HCT116 (cell line): ENCODE measurements around the gene STON2.

Experiments
- CEBPB ChIP-seq: IDR thresholded peaks from 2 replicates; pipeline ENCODE4 v1.6.1; 2012; ENCODE audit warnings: low read depth
- CTCF ChIP-seq, 3 experiments: fragments of 200-600 bp in 1 of 3; sonication (generic) in 1 of 3; IDR thresholded peaks in 2 of 3; conservative IDR thresholded peaks in 1 of 3; 2 replicates each; pipeline ENCODE4 v1.5.1; 2012 to 2017; ENCODE audit warnings: low read depth in 2 of 3, low read length in 2 of 3, antibody characterized with exemption in 1 of 3, borderline replicate concordance in 1 of 3, control low read depth in 1 of 3, mild to moderate bottlenecking in 1 of 3, mixed read lengths in 1 of 3, mixed run types in 1 of 3, moderate library complexity in 1 of 3; ENCODE audit not compliant: insufficient read depth in 1 of 3
- EZH2 ChIP-seq: fragments of 200-600 bp; sonication (generic); IDR thresholded peaks from 2 replicates; pipeline ENCODE4 v1.6.1; 2017; ENCODE audit warnings: antibody characterized with exemption, mixed run types
- EZH2phosphoT487 ChIP-seq: fragments of 200-600 bp; IDR thresholded peaks from 2 replicates; pipeline ENCODE4 v1.6.1; 2018; ENCODE audit warnings: antibody characterized with exemption, borderline replicate concordance
- SIN3A ChIP-seq: IDR thresholded peaks from 2 replicates; pipeline ENCODE4 v1.6.1; 2012; ENCODE audit warnings: low read depth
- TCF7L2 ChIP-seq: IDR thresholded peaks from 2 replicates; pipeline ENCODE4 v1.7.0; 2011; ENCODE audit warnings: borderline replicate concordance, inconsistent platforms; ENCODE audit not compliant: insufficient read depth, insufficient read length; ENCODE audit errors: extremely low read depth

DNA sequence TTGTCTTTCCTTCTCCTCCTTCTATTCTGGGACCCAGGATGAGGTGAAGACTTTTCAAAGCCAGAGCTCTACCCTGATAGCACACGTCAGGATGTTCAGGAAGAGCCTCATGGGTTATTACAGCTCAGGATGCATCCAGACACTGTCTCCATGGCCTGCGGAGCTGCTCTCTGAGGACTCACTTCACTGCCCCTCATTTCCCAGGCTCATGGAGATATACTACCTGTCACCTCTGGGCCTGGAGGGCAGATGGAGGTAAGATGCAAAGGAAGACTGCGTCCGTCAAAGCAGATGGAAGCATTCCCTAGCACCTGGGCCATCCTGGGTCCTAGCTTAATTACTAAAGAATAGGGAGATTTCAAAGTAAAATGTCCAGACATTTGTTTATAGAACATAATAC, 32.6 kb downstream of the STON2 start:
- TF ChIP-seq CTCF (IDR thresholded peaks at IDR 0.05 in 2 of 3, conservative IDR thresholded peaks at IDR 0.05 in 1 of 3; ENCODE audit: borderline replicate concordance in 1 of 3, insufficient read depth in 1 of 3, low read depth in 2 of 3, low read length in 2 of 3) (no peak), EZH2phosphoT487 (no peak), TCF7L2 (no peak), EZH2 (no peak), SIN3A (no peak), CEBPB (no peak)
